OCI-LY7 (cell line): ENCODE measurements around the gene RAD51B.

Experiments
- EZH2phosphoT487 ChIP-seq: fragments of 200-600 bp; sonication (generic); IDR thresholded peaks from 2 replicates; pipeline ENCODE4 v1.6.1; 2018; ENCODE audit warnings: low read depth, borderline replicate concordance, mild to moderate bottlenecking, mixed run types, antibody characterized with exemption, low read length, moderate library complexity, mixed read lengths
- TF ChIP-seq, protein P1 (sequence below): fragments of 200-600 bp; sonication (generic); conservative IDR thresholded peaks from 2 replicates; pipeline ENCODE4 v1.5.1; 2014; ENCODE audit warnings: mild to moderate bottlenecking, antibody characterized with exemption, low read length, moderate library complexity, mixed read lengths

DNA sequence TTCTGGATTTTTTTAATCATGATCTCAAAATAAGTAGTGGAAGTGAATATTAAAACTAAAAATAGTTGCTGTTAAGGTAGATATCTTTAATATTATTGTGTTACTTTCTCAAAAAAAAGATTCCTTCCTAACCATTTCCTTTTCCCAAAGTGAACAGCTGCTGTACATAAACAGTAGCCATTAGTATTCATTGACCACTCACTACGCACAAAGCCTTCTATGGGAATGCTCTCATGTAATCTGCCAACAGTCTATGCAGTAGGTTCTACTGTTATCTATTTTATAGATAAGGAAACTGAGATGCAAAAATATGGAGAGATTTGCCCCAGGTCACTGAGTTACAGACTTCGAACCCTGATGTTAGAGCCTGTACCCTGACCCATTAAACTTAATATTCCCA is 941.2 kb downstream of the RAD51B start:
- TF ChIP-seq, protein P1, sequence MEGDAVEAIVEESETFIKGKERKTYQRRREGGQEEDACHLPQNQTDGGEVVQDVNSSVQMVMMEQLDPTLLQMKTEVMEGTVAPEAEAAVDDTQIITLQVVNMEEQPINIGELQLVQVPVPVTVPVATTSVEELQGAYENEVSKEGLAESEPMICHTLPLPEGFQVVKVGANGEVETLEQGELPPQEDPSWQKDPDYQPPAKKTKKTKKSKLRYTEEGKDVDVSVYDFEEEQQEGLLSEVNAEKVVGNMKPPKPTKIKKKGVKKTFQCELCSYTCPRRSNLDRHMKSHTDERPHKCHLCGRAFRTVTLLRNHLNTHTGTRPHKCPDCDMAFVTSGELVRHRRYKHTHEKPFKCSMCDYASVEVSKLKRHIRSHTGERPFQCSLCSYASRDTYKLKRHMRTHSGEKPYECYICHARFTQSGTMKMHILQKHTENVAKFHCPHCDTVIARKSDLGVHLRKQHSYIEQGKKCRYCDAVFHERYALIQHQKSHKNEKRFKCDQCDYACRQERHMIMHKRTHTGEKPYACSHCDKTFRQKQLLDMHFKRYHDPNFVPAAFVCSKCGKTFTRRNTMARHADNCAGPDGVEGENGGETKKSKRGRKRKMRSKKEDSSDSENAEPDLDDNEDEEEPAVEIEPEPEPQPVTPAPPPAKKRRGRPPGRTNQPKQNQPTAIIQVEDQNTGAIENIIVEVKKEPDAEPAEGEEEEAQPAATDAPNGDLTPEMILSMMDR, result no peak
- no peak for TF ChIP-seq EZH2phosphoT487
